ENCODE data around the gene NAALADL2.

The NAALADL2 gene

GRCh38 chr3:175659670-175660350 is 800.7 kb downstream of the NAALADL2 start:
- no peak for DNase-seq (ENCODE audit: low read depth in 2 of 2)

- no peak for DNase-seq (ENCODE audit: low read depth in 2 of 2)
These were observed 803.7 kb downstream of the NAALADL2 start for GRCh38 chr3:175662815-175663214.

GRCh38 chr3:175664911-175665310 is 805.8 kb downstream of the NAALADL2 start:
- no peak for DNase-seq (ENCODE audit: low read depth in 2 of 2)

DNA sequence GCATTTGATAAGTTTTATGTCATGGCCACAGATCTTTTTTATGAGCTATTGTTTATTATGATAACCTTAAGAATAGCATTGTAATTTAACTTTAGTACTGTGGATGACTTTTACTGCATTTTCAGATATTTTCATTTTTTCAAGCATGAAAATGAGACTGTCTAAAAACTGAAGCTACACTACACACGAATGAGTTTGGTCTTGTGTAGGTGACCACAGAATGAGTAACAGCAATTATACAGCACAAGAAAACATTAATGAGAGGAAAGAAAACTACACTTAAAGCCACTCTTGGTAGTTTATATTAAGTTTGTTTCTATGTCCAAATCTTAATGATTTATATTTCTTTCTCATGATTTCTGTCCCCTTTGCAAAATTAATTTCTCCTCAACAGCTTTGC is 809.2 kb downstream of the NAALADL2 start:
- no peak for DNase-seq (ENCODE audit: low read depth in 2 of 2)

DNA sequence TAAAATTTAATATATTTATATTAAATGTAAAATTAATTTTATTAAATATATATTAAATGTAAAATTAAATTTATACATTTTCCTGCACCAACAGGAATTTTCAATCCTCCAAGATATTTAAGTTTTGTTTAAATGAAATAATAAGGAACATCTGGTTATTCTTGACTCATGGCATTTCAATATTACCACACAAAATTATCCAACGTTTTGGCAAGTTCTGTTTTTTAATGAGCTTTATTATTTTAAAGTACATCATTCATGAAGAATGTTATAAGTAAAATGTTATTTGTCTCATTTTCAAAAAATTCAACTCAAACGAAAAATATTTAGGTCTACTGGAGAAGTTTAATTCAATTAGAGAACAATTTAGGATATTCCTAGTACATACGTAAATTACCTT is 811.4 kb downstream of the NAALADL2 start:
- DNase-seq (ENCODE audit: low read depth in 2 of 2): no peak

GRCh38 chr3:175672119-175672689 is 813.1 kb downstream of the NAALADL2 start:
- DNase-seq (ENCODE audit: low read depth in 2 of 2): no peak

GRCh38 chr3:175679568-175679967 is 820.4 kb downstream of the NAALADL2 start:
- no peak for DNase-seq (ENCODE audit: low read depth in 2 of 2)

DNA sequence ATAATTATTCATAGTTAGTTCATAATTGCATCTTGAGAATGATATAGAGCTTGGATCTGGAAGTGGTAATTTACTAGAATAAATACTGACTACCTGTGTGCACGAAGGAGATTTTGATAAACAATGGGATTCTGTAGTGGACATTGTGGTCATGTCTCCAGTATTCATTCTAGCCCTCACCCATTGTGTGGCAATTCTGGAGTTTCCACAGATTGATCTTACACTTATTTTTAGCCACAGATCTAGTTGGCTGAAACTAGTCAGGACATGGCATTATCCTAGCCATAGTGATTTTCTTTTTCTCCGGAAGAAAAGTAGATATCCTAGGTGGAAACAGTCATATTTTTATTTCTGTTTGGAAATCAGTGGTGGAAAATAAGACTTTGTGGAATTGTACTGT is 833.1 kb downstream of the NAALADL2 start:
- DNase-seq (ENCODE audit: low read depth in 2 of 2): no peak

DNA sequence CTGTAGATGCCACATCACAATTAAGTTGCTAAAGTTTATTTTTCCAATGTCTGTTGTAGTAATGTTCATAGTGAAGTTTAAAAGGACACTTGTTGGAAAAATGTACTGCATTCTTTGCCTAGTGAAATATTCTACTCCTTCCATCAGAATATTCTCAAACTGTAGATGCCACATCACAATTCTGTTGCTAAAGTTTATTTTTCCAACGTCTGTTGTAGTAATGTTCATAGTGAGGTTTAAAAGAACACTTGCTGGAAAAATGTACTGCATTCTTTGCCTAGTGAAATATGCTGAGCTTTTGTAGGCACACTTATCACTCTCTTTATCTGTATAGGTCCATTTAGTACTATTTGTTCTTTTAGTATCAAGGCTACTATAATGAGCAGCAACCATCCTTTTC is 836.1 kb downstream of the NAALADL2 start:
- DNase-seq (ENCODE audit: low read depth in 2 of 2): no peak

- no peak for DNase-seq (ENCODE audit: low read depth in 2 of 2)
These were observed 843.8 kb downstream of the NAALADL2 start for GRCh38 chr3:175702956-175703355.

GRCh38 chr3:175704366-175705055 is 845.4 kb downstream of the NAALADL2 start:
- no peak for DNase-seq (ENCODE audit: low read depth in 2 of 2)

DNA sequence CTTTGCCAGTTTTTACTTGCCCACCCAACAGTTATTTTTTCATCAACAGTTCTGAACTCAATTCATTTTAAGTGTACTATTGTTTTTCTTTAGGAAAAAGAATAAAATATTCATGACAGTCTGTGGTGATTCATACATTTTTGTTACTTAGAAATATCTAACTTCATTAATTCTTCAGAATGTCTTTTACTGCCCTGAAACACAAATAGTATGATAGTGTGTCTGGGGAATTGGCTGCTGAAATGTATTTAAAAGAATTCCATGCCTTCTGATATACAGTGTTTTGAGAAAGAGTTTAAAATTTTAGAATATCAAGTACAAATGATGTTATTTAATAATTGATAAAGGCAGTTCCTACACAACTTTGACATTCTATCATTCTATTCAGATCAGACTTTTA is 854.1 kb downstream of the NAALADL2 start:
- DNase-seq (ENCODE audit: low read depth in 2 of 2): no peak

DNA sequence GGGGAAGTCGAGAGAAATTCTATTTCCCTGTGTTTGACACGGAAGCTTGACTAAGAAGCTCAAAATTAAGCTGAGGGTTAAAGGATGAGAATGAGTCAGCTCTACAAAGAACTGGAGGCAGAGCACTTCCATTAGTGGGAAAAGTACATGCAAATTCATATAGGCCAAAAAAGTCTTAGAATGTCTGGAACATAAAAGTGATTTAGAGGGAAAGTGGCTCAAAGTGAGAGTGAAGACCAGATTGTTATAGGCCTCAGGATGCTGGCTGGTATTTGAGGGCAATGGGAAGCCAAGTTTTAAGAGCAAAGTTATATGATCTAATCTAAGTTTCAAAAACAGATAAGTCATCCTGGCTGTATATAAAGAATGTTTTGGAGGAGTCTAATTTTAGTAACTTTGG is 857.3 kb downstream of the NAALADL2 start:
- DNase-seq (ENCODE audit: low read depth in 2 of 2): no peak

GRCh38 chr3:175726228-175726627 is 867.1 kb downstream of the NAALADL2 start:
- no peak for DNase-seq (ENCODE audit: low read depth in 2 of 2)

DNA sequence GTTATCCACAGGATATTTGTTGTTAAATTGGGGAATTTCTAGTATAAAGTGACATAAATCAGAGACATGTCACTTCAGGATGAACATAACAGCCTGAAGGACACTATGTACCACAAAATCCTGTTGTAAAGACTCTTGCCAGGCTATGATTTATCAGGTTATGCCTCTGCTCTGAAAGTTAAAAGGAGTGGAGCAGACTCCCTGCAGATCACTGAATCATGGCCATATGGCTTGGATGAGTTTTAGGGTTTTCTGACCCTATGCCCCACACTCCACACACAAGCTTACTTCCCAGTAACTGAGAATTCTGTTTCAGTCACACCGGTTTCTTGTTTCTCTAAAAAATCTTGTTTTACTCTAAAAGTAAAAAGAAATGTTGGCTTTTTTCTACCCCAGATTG is 869.4 kb downstream of the NAALADL2 start:
- DNase-seq (ENCODE audit: low read depth in 2 of 2): no peak

DNA sequence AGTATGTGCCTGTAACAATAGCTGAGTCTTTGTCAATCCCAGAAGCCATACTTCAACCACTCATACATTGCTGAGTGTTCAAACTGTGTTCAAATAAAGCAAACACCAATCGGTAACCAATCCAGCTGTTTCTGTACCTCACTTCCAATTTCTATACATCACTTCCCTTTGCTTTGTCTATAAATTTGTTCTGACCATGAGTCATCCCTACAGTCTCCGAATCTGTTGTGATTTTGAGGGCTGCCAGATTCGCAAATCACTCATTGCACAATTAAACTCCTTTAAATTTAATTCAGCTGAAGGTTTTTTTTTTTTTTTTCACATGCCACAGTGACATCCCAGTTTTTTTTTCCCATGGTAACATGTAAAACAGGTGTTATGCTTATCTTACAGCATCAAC is 870.3 kb downstream of the NAALADL2 start:
- no peak for DNase-seq (ENCODE audit: low read depth in 2 of 2)

DNA sequence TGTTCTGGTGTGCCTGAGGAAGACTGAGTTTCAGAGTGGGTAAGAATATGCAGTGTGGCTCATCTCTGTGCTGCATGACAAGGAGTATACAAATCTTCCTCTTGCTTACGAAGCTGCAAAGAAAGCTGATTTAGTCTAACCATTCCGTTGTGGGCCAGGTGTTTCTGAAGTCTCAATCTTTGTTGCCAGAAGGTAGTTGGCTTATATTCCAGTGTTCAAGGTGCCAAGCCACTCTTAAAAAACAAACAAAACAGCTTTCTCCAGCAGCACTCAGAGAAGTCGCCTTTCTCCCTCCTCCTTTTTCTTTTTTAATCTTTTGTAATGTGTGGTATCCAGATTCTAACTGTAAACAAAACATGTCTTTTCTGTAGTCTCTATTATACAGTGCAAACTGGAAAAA is 872.4 kb downstream of the NAALADL2 start:
- no peak for DNase-seq (ENCODE audit: low read depth in 2 of 2)

GRCh38 chr3:175732017-175732416 is 872.9 kb downstream of the NAALADL2 start:
- DNase-seq (ENCODE audit: low read depth in 2 of 2): no peak

DNA sequence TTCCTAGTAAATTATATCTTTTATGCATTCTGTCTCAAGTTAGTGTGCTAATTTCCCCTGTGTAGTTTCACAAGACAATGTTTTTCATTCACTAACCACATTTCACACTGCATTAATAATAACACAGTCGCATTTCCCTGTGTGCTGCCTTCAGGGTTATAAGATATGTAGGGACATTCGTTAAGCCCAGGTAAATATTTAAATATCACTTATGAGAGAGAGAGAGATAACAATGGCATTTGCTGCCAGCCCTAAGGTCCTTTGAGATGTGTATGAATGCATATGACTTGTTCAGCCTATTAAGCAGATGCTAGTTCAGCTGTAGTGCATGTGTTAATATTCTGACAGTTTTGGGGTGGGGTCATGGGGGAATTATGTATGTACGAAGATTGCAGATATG is 876.7 kb downstream of the NAALADL2 start:
- no peak for DNase-seq (ENCODE audit: low read depth in 2 of 2)

DNA sequence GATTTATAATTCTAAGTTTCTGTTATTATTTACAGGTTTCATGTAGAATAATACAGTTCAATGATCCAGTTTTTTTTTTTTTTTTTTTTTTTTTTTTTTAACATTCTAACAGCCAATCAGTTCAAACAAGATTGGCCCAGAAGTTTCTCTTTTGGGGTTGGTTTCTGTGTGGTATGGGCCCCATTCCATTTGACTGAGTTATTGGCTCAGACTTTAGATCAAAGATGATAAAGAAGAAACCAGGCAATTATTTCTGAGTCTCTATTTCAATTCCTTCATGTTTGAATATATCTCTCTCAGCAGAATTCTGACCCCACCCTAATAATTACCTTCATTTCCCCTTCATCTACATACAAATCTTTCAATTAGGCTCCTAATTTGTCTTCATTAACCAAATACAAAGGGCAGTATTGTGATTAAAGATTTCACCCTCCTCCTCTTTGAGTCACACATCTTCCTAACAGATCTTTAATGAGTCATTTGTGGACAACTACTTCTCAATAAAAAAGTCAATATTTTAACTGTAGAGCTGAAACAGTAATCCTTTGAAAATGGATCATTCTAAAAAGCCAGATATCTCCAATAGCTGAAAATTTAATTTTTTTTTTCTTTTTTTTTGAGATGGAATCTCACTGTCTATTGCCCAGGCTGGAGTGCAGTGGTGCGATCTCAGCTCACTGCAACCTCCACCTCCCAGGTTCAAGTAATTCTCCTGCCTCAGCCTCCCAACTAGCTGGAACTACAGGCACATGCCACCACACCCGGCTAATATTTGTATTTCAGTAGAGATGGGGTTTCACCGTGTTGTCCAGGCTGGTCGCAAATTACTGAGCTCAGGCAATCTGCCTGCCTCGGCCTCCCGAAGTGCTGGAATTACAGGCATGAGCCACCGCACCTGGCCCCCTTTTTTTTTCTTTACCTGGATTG is 878.8 kb downstream of the NAALADL2 start:
- DNase-seq (ENCODE audit: low read depth in 2 of 2): no peak

GRCh38 chr3:175741951-175742350 is 882.8 kb downstream of the NAALADL2 start:
- no peak for DNase-seq (ENCODE audit: low read depth in 2 of 2)

- no peak for DNase-seq (ENCODE audit: low read depth in 2 of 2)
These were observed 884.7 kb downstream of the NAALADL2 start for GRCh38 chr3:175743733-175744400.

Measured in stimulated activated CD8-positive, alpha-beta memory T cell treated with anti-CD3 and anti-CD28 coated beads, Interleukin-15, amount 100 ng/mL, for 4 hours (primary cell).